HT-29 (cell line): ENCODE measurements around the gene SAMD4B. TPM values are rescaled to one million over a fixed set of nuclear protein-coding genes. Genes with fewer than 3 reads are reported as not detected.
"Not testable (repeated sequence)": the region's sequence is repeated elsewhere in the genome, so short reads cannot be mapped to it uniquely, and the experiment has no call there.

Source experiments
- DNase-seq: peaks from one replicate; pipeline ENCODE4 v3.0.0-alpha.2; 2015; ENCODE audit warnings: low spot score
- total RNA-seq: library from RNA; depleted of rRNA; stranded (reverse); fragments of >200 nt; shearing (Covaris generic); gene quantifications from 2 replicates; pipeline ENCODE4 v1.2.3, GENCODE V29; 2014

The SAMD4B gene
- total RNA-seq, 1 experiment from 2014 or later, result 230 TPM

- no peak for DNase-seq
These were observed 7.7 kb upstream of the SAMD4B start for GRCh38 chr19:39334444-39334976.

- no peak for DNase-seq
These were observed 7.1 kb upstream of the SAMD4B start for GRCh38 chr19:39335168-39335548.

GRCh38 chr19:39336483-39336882 is 5.7 kb upstream of the SAMD4B start:
- DNase-seq, result no peak

DNA sequence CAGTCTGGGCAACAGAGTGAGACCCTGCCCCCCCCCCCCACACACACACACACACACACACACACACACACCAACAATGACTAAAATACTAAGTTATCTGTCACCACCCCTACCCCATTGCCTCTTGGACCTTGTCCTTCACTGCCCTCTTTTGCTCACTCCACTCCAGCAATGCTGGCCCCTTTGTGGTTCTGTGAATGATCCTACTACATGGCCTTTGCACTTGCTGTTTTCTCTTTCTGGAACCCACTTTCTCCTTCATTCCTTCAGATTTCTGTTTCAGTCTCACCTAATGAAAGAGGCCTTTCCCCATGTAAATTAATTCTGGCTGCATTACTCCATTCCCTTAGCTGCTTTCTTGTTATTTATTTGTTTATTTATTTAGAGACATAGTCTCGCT is 2.5 kb upstream of the SAMD4B start:
- DNase-seq, result no peak

GRCh38 chr19:39340156-39340555 is 2.1 kb upstream of the SAMD4B start:
- not testable (repeated sequence) for DNase-seq

DNA sequence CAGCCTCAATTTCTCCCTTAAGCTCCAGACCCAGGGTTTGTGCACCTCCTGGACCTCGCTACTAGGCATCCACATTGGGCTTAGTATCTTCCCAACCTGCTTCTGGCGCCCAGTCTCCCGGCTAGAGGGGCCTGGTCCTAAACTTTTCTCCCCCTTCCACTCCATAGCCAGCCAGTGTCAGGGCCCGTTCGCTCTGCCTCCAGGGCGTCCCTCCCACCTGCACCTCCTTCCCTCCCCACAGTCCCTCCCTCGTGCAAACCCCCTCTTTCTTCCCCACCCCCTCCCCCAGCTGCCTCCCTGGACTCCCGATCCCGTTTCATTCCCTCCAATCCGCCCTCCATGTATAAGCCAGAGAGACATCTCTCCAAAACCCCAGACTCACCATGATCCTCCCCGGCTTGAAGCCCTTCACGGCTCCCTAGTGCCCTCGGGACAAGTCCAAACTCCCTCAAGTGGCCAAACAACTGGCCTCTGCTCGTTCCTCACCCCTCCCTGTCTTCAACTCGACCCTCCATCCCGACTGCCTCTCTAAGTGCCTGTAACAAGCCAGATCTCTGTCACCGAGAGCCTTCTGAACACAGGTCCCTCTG is 997 bp upstream of the SAMD4B start:
- DNase-seq, result no peak

DNA sequence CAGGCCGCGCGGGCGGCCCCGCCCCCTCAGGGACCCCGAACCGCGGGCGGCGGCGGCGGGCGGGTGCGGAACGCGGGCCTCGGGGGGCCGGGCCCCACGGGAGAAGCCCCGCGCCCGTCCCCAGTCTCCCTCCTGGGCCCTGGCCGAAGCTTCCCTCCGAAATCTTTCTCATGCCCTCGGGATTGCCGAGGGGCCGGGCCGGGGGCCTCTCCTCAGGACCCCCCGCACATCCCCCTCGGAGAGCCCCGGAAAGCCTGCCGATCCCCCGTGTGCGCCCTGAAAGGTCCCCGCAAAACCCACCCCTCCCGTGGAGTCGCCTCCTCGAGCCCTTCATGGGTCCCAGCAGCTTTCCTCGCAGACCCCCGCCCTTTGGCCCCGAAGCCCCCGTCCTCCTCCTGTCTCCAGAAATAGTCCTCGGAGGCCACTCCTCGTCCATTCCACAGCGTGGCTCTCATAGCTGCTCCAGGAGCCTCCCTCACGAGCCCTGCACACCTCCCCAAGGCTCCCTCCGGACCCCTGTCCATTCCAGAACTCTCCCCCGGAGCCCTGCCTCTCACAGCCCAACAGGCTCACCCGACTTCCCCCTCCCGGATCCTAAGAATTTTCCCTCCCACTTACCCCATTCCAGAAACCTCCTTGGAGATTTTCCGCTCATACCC is 555 bp downstream of the SAMD4B start:
- no peak for DNase-seq

DNA sequence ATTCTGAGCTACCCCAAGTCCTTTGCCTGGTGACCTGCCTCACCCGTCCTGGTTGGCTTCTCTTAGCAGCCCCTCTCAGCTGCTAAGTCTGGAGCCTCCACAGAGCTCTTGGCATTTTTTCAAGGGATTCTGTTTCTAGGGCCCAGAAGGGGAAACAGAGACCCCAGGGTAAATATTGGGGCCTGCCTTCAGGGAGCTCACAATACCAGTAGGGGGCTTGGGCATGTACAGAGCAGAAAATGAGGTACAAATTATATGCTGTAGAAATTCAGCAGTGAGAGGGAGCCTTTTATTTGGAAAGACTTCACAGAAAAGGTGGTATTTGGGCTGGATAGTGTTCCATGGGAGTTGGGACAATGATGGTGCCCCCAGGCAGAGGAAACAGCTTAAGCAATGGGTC is 3.7 kb downstream of the SAMD4B start:
- no peak for DNase-seq

GRCh38 chr19:39347332-39348164 is 5.3 kb downstream of the SAMD4B start:
- DNase-seq, result no peak

DNA sequence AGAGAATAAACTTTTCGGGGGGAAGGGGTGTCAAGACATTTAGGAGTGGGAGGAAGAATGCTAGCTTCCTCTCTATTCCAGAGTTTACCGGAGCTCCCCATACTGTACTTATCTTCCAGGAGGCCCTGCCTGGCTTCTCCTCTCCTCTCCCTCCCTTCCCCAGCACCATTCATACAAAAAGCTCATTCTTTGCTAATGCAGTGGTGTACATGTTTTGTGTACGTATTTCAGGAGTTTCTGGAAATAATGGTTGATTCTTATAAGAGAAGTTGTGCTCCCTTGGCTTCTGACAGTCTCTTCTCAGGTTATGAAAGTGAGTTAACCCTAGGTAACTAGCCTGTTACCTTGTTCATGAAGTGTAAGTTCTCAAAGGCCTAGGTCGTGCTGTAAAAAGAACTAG is 7.1 kb downstream of the SAMD4B start:
- DNase-seq, result no peak

GRCh38 chr19:39350156-39350555 is 7.9 kb downstream of the SAMD4B start:
- DNase-seq, result no peak

- no peak for DNase-seq
These were observed 9.4 kb downstream of the SAMD4B start for GRCh38 chr19:39351537-39352064.

DNA sequence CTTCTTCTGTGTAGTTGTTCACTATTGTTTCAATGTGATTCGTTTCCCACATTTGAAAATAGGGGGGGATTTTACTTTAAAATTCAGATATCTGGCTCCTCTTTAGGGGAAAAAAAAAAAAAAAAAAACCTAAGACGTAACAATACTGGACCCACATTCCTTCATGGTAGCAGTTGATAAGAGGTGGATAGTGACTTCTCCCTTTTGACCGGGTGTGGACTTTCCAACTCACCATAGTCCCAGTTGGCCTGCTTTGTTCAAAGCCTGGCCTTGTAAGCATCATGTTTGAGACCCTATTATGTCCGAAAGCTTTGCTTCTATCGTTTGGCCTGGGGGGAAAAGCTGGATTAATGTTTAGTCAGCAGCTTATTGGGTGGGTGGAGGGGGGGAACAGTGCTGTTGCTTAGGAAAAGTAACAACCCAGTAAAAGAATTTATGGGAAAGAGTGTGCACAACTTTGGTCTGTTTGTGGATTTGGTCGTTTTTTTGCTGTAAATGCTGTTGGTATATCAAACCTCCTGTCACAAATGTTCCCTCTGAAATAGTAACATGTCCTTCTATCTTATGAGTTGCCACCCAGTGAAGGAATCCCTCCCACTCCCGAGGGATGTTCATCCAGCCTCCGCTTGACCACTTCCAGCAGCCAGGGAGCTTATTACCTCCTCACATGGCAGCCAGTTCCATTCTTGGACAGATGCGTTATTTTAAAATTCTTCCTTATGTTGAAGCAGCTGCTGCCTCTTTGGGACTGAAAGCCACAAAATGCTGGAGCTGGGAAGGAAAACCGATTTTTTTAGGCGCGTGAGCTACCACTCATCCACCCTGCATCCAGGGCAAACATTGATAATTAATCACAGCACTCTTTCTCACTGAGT is 10.4 kb downstream of the SAMD4B start:
- no peak for DNase-seq

DNA sequence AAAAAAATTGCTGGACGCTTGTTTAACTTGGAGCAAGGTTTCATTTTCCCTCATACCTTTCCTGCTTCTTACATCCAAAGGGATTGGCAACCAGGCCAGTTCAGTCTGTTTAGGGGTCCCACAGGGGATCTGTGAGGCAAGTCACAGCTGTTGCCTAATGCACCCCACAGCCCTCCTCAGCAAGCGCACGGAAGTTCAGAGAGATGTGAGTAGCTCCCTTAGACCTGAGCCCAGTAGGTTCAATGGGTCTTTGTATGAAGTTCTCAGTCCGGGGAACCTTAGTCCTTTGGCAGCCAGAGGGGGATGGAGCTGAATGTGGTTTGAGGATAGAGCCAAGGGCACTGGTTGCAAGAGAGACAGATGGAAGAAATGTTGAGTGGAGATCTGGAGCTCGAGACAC is 13.0 kb downstream of the SAMD4B start:
- no peak for DNase-seq

DNA sequence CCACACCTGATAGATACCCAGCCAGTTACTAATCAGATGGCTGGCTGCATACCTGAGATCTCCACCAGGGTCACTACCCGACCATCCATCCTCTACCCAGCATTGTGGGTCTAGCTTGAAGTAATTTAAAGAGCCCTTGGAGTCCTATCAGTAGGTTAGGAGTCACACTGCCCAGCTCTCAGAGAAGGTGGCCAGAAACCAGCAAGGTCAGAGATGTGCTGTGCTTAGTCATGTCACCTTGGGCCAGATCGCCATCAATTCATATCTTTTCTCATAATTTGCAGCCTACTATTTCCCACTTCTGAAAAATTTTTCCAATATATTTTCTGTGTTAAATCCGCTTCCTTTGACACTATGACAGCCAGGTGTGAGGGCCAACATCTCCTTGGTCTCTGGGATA is 13.9 kb downstream of the SAMD4B start:
- DNase-seq, result no peak

DNA sequence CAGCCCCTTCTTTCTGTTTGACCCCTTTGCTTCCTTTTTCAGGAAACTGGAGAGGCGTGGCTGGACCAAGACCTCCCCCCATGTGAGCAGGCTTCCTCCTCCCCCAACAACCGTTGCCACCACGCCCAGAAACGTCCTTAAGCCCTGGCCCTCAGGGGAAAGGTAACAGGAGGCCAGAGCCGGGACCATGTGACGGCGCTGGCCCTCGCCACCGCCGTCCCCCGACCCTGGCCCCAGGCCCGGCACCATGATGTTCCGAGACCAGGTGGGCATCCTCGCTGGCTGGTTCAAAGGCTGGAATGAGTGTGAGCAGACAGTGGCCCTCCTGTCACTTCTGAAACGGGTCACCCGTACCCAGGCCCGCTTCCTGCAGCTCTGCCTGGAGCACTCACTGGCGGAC is 14.4 kb downstream of the SAMD4B start:
- DNase-seq, result no peak

DNA sequence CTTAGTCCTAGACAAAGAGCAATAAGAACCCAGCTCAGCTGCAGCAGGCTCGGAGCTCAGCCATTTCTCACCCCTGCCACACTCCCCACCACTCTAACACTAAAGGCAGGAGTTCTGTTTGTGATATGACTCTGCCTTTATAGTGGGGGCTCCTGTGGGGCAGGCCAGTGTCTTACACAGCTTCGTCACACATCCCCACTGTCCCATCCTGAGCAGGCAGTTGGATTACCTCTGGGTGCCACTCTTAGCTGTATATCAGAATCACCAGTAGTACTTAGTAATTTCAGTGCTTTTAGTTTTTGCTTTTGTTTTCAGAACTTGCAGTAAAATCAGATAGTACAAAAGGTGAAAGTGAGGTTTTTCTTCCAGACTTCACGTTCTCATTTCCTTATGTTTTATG is 16.8 kb downstream of the SAMD4B start:
- no peak for DNase-seq

GRCh38 chr19:39360599-39360998 is 18.4 kb downstream of the SAMD4B start:
- DNase-seq, result no peak

GRCh38 chr19:39362682-39363657 is 20.7 kb downstream of the SAMD4B start:
- no peak for DNase-seq

DNA sequence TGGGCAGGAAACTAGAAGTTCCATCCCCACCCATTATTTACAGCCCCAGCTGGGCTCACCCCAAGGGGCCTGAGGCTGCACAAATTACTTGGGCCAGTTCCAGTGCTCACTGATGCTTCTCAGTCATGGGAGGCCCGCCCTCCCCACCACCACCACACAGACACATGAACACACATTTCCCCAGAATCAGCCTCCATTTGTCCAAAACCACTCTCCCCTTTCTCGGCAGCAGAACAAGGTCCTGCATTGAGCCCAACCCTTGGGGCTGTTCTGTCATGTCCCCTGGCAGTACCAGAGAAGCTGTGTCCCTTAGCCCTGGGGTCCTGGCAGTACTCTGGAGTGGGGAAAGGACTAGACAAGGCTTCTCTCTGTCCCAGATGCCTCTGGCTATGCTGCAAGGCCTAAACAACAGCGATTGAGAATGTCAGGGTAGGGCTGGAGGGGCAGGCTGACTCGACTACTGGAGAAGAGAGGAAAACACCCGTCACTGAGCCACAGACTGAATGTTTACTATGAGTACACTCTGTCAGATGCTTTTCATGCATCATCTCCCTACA is 21.8 kb downstream of the SAMD4B start:
- DNase-seq, result no peak
